Activated T-cell treated with anti-CD3 and anti-CD28 coated beads for 48 hours (primary cell): Measurements from ENCODE around the gene HS6ST3.
"Not testable (repeated sequence)": the region's sequence is repeated elsewhere in the genome, so short reads cannot be mapped to it uniquely, and the experiment has no call there.

Source experiments
- DNase-seq: peaks from one replicate; pipeline ENCODE4 v3.0.0-alpha.2; 2020; ENCODE audit warnings: low read depth

The HS6ST3 gene

GRCh38 chr13:96743296-96744089, 653.6 kb downstream of the HS6ST3 start:
- no peak for DNase-seq

GRCh38 chr13:96744367-96745331, 654.7 kb downstream of the HS6ST3 start:
- DNase-seq = no peak

- no peak for DNase-seq
Measured at GRCh38 chr13:96746886-96747285, 657.0 kb downstream of the HS6ST3 start.

GRCh38 chr13:96749825-96750224, 659.9 kb downstream of the HS6ST3 start:
- no peak for DNase-seq

- DNase-seq = no peak
Measured at GRCh38 chr13:96751089-96751488, 661.2 kb downstream of the HS6ST3 start.

GRCh38 chr13:96762876-96763275, 673.0 kb downstream of the HS6ST3 start:
- DNase-seq = no peak

- no peak for DNase-seq
Measured at GRCh38 chr13:96766306-96766705, 676.4 kb downstream of the HS6ST3 start.

- no peak for DNase-seq
Measured at GRCh38 chr13:96768524-96768923, 678.6 kb downstream of the HS6ST3 start.

- no peak for DNase-seq
Measured at GRCh38 chr13:96769874-96770273, 680.0 kb downstream of the HS6ST3 start.

GRCh38 chr13:96771486-96772367, 681.8 kb downstream of the HS6ST3 start:
- DNase-seq = no peak

GRCh38 chr13:96772426-96772825, 682.5 kb downstream of the HS6ST3 start:
- no peak for DNase-seq

GRCh38 chr13:96778302-96778701, 688.4 kb downstream of the HS6ST3 start:
- not testable (repeated sequence) for DNase-seq

GRCh38 chr13:96779691-96780090, 689.8 kb downstream of the HS6ST3 start:
- no peak for DNase-seq

GRCh38 chr13:96780105-96780504, 690.2 kb downstream of the HS6ST3 start:
- no peak for DNase-seq

- DNase-seq = no peak
Measured at GRCh38 chr13:96781141-96781540, 691.2 kb downstream of the HS6ST3 start.

- DNase-seq = no peak
Measured at GRCh38 chr13:96782186-96782585, 692.3 kb downstream of the HS6ST3 start.

GRCh38 chr13:96783057-96783456, 693.1 kb downstream of the HS6ST3 start:
- no peak for DNase-seq

- no peak for DNase-seq
Measured at GRCh38 chr13:96783511-96783910, 693.6 kb downstream of the HS6ST3 start.

- no peak for DNase-seq
Measured at GRCh38 chr13:96785986-96786385, 696.1 kb downstream of the HS6ST3 start.

GRCh38 chr13:96792188-96792587, 702.3 kb downstream of the HS6ST3 start:
- no peak for DNase-seq

GRCh38 chr13:96792736-96793403, 703.0 kb downstream of the HS6ST3 start:
- no peak for DNase-seq
